ENCODE data around the gene DAD1.
"Not testable (repeated sequence)": the region's sequence is repeated elsewhere in the genome, so short reads cannot be mapped to it uniquely, and the experiment has no call there.

DAD1 gene

DNA sequence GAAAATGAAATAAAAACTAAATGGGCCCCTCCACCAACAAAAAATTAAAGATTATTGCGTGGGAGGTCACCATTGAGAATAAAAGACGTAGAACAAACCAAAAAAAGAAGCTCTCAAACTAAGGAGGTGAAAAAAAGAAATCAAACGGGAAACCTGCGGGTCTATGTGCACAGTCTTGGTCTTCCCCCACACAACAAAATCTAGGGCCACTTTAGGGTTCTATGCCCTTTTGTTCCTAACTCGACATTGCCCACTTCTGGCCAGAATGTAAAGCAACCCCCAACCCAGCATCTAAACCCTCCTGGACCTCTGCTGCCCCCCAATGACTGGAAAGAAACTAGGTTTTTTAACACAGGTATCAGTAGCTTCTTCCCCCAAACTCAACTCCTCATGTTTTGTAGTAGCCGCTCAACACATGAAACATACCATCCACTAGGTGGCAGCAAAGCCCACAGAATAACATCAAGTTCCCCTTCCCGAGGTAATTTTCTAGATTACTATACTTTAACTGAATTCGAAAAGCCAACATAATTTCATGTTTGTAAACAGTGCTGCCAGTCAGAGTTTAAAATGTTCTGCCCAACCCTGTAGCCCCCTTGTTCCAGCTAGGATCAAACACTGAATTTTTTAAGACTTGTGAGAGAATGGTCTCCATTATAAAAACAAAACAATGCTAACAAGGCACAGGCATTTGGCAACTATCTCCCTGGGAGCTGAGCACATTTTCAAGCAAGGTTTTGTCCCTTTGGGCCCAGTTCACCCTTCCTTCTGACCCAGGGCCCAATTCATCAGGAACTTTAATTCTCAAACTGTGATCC, 18.7 kb downstream of the DAD1 start:
- H3K36me3 Mint-ChIP-seq, result peaks cover 14% of the 10 kb centered on the region
- peak; percentile 74 to 90 for DNase-seq (ENCODE audit: low spot score in 2 of 2)
- H3K27me3 Mint-ChIP-seq, result no peaks in the 10 kb centered on the region
- H3K4me3 Mint-ChIP-seq, result peak overlapping the region; percentile 78
- no peaks in the 10 kb centered on the region for H3K9me3 Mint-ChIP-seq
- H3K4me1 Mint-ChIP-seq, result peaks cover 29% of the 10 kb centered on the region
- H3K27ac Mint-ChIP-seq, result peak overlapping the region; percentile 60
- peak; percentile 89 for ATAC-seq (ENCODE audit: low read depth)

DNA sequence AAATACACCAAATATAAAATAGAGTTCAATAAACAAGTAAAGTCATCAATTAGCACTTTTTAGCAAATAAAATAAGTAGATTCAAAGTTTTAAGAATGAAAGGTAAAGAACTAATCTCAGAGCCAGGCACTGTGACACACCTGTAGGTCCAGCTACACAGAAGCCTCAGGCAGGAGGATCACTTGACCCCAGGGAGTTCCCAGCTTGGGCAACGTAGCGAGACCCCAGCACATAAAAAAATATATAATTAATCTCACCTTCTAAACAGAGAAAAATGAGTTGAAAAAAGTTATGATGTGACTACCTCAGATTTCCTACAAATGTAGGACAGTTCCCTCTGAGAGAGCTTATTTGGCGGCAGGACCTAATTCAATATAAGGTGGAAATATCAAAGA, 19.3 kb downstream of the DAD1 start:
- peak overlapping the region; percentile 78 for H3K4me3 Mint-ChIP-seq
- no peak for DNase-seq (ENCODE audit: low spot score in 2 of 2)
- H3K4me1 Mint-ChIP-seq, result peaks cover 36% of the 10 kb centered on the region
- ATAC-seq (ENCODE audit: low read depth), result peak; percentile 1
- no peaks in the 10 kb centered on the region for H3K27me3 Mint-ChIP-seq
- H3K27ac Mint-ChIP-seq, result peak overlapping the region; percentile 60
- H3K36me3 Mint-ChIP-seq, result peaks cover 16% of the 10 kb centered on the region
- no peaks in the 10 kb centered on the region for H3K9me3 Mint-ChIP-seq

DNA sequence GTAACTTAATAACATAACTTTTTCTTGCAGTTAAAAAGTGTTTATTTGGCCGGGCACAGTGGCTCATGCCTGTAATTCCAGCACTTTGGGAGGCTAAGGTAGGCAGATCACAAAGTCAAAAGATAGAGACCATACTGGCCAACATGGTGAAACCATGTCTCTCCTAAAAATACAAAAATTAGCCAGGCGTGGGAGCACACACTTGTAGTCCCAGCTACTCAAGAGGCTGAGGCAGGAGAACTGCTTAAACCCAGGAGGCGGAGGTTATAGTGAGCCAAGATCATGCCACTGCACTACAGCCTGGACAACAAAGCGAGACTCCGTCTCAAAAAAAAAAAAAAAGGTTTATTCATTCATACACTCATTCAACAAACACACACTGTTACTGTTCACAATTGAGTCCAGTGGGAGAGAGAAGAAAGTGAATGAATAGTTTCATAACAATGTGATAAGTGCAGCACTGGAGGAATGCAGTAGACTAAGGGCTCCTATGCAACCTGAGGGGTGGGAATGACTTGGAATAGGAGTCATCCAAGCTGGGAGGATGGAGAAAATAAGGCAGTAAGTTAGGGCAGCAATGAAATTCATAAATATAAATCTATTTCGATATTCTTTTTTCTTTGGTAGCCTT, 19.8 kb downstream of the DAD1 start:
- peaks cover 18% of the 10 kb centered on the region for H3K36me3 Mint-ChIP-seq
- no peaks in the 10 kb centered on the region for H3K27me3 Mint-ChIP-seq
- peak overlapping the region; percentile 67 for H3K4me3 Mint-ChIP-seq
- no peaks in the 10 kb centered on the region for H3K9me3 Mint-ChIP-seq
- no peak for DNase-seq (ENCODE audit: low spot score in 2 of 2)
- H3K4me1 Mint-ChIP-seq, result peaks cover 40% of the 10 kb centered on the region
- H3K27ac Mint-ChIP-seq, result peak overlapping the region; percentile 60
- ATAC-seq (ENCODE audit: low read depth), result no peak

DNA sequence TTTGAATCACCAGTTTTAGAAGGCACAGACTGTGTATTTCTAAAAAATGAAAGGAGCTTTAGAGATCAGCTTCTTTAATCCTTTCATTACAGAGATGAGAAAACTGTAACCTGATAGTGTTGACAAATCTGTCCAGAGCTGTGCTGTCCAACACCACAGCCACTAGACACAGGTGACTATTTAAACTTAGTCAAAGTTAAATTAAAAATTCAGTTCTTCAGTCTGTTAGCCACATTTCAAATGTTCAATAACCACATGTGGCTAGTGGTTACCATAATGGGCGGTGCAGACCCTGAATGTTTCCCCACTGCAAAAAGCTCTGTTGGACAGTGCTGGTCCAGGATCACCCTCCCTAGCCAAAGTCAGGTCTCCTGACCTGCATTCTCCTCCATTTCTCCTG, 21.6 kb downstream of the DAD1 start:
- Mint-ChIP-seq H3K36me3 (peaks cover 12% of the 10 kb centered on the region), H3K9me3 (no peaks in the 10 kb centered on the region), H3K27me3 (no peaks in the 10 kb centered on the region), H3K27ac (peak overlapping the region; percentile 60), H3K4me1 (peaks cover 49% of the 10 kb centered on the region), H3K4me3 (peak overlapping the region; percentile 34)
- DNase-seq (ENCODE audit: low spot score in 2 of 2) (no peak), ATAC-seq (ENCODE audit: low read depth) (no peak)

- H3K9me3 Mint-ChIP-seq, result no peaks in the 10 kb centered on the region
- peak overlapping the region; percentile 60 for H3K27ac Mint-ChIP-seq
- H3K4me3 Mint-ChIP-seq, result peak overlapping the region; percentile 39
- H3K36me3 Mint-ChIP-seq, result peaks cover 10% of the 10 kb centered on the region
- H3K4me1 Mint-ChIP-seq, result peaks cover 53% of the 10 kb centered on the region
- no peaks in the 10 kb centered on the region for H3K27me3 Mint-ChIP-seq
- ATAC-seq (ENCODE audit: low read depth), result no peak
- DNase-seq (ENCODE audit: low spot score in 2 of 2), result no peak
These were observed 22.2 kb downstream of the DAD1 start for GRCh38 chr14:22566845-22567244.

DNA sequence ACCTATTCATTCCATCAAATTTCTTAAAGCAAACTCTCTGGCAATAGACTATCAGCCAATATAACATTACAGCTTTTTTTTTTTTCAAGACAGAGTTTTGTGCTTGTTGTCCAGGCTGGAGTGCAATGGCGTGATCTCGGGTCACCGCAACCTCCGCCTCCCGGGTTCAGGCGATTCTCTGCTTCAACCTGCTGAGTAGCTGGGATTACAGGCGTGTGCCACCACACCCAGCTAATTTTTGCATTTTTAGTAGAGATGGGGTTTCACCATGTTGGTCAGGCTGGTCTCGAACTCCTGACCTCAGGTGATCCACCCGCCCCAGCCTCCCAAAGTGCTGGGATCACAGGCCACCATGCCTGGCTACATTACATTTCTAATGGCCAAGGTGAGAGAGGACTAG, 22.8 kb downstream of the DAD1 start:
- DNase-seq (ENCODE audit: low spot score in 2 of 2), result not testable (repeated sequence)

DNA sequence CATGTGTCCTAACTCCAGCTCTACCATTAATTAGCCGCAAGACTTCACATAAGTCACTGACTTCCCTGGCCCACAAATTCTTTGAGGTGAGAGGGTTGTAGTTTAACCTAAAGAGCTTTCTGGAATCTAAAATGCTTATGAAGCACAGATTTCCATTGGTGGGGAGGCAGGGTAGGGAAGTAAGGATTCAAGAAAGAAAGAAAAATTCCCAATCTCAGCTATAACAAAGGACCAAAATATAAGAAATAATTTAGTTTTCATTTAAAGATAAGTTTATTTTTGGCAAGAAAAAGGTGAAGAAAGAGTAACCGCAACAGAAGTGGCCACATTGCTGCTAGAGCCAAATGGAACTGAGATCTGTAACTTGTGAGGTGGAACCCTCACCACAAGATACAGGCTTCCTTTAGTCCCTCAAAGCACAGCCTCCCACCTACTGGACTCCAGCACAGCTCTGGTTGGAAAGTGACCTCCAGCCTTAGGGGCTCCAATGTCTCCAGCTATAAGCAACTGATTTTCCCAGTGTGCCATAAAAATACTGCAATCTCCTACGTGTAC, 23.6 kb downstream of the DAD1 start:
- Mint-ChIP-seq H3K4me3 (peak overlapping the region; percentile 39), H3K36me3 (peaks cover 10% of the 10 kb centered on the region), H3K27ac (peak overlapping the region; percentile 60), H3K9me3 (no peaks in the 10 kb centered on the region), H3K4me1 (peaks cover 61% of the 10 kb centered on the region), H3K27me3 (no peaks in the 10 kb centered on the region)
- ATAC-seq (ENCODE audit: low read depth), result no peak
- DNase-seq (ENCODE audit: low spot score in 2 of 2), result no peak

More for the DNA sequence above, 22.8 kb downstream of the DAD1 start:
- H3K27me3 Mint-ChIP-seq; H3K36me3 Mint-ChIP-seq; ATAC-seq (ENCODE audit: low read depth); H3K9me3 Mint-ChIP-seq: not testable (repeated sequence)
- H3K4me3 Mint-ChIP-seq, result peak overlapping the region; percentile 15
- peak overlapping the region; percentile 60 for H3K27ac Mint-ChIP-seq
- H3K4me1 Mint-ChIP-seq, result peaks cover 58% of the 10 kb centered on the region

- peaks cover 60% of the 10 kb centered on the region for H3K4me1 Mint-ChIP-seq
- no peaks in the 10 kb centered on the region for H3K9me3 Mint-ChIP-seq
- H3K4me3 Mint-ChIP-seq, result peak overlapping the region; percentile 28
- H3K27ac Mint-ChIP-seq, result peak overlapping the region; percentile 60
- H3K36me3 Mint-ChIP-seq, result peaks cover 10% of the 10 kb centered on the region
- DNase-seq (ENCODE audit: low spot score in 2 of 2) (no peak), ATAC-seq (ENCODE audit: low read depth) (no peak)
- no peaks in the 10 kb centered on the region for H3K27me3 Mint-ChIP-seq
These were observed 24.6 kb downstream of the DAD1 start for GRCh38 chr14:22564463-22564862.

DNA sequence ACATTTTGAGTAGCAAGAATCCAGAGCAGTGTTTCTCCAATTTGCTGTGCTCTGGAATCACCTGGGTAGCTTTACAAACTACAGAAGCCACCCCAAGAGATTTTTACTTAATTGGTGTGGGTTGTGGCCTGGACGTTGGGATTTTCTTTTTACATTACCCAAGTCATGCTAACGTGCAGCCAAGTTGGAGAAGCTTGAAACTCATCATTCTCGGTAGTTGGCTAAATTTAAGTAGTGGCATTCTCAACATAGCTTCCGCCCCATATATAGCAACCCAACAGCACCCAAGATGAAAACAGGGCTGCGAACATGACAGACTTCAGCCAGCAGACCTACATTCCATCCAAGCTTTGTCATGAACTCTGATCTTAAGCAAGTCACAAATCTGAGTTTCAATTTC, 25.0 kb downstream of the DAD1 start:
- Mint-ChIP-seq H3K36me3 (peaks cover 10% of the 10 kb centered on the region), H3K4me1 (peaks cover 56% of the 10 kb centered on the region)
- DNase-seq (ENCODE audit: low spot score in 2 of 2), result no peak

GRCh38 chr14:22561661-22562579, 27.1 kb downstream of the DAD1 start:
- H3K27ac Mint-ChIP-seq, result peak overlapping the region; percentile 92
- peaks cover 7% of the 10 kb centered on the region for H3K36me3 Mint-ChIP-seq
- ATAC-seq (ENCODE audit: low read depth) (peak; percentile 15), DNase-seq (ENCODE audit: low spot score in 2 of 2) (no peak)
- H3K27me3 Mint-ChIP-seq, result no peaks in the 10 kb centered on the region
- H3K4me3 Mint-ChIP-seq, result peak overlapping the region; percentile 62
- H3K4me1 Mint-ChIP-seq, result peaks cover 50% of the 10 kb centered on the region
- no peaks in the 10 kb centered on the region for H3K9me3 Mint-ChIP-seq

More for the DNA sequence above, 25.0 kb downstream of the DAD1 start:
- no peak overlapping the region for H3K4me3 Mint-ChIP-seq
- no peaks in the 10 kb centered on the region for H3K27me3 Mint-ChIP-seq
- peak overlapping the region; percentile 60 for H3K27ac Mint-ChIP-seq
- no peaks in the 10 kb centered on the region for H3K9me3 Mint-ChIP-seq
- no peak for ATAC-seq (ENCODE audit: low read depth)

DNA sequence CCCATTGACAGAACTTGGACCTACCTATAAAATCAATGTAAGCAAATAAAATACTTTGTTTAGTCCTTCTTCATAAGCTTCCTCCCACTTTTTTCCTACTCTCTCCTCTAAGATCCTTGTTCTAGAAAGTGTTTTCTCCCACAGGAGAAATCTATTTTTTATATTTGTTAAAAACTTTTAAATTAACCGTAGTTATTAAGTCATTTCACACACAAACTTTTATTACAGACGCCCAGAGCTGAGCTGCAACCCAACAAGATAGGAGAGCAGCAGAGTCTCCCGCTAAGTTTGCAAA, 27.7 kb downstream of the DAD1 start:
- DNase-seq (ENCODE audit: low spot score in 2 of 2) (no peak), ATAC-seq (ENCODE audit: low read depth) (no peak)
- Mint-ChIP-seq H3K4me1 (peaks cover 49% of the 10 kb centered on the region), H3K27ac (peak overlapping the region; percentile 92), H3K4me3 (peak overlapping the region; percentile 62), H3K9me3 (no peaks in the 10 kb centered on the region), H3K36me3 (peaks cover 7% of the 10 kb centered on the region), H3K27me3 (no peaks in the 10 kb centered on the region)

DNA sequence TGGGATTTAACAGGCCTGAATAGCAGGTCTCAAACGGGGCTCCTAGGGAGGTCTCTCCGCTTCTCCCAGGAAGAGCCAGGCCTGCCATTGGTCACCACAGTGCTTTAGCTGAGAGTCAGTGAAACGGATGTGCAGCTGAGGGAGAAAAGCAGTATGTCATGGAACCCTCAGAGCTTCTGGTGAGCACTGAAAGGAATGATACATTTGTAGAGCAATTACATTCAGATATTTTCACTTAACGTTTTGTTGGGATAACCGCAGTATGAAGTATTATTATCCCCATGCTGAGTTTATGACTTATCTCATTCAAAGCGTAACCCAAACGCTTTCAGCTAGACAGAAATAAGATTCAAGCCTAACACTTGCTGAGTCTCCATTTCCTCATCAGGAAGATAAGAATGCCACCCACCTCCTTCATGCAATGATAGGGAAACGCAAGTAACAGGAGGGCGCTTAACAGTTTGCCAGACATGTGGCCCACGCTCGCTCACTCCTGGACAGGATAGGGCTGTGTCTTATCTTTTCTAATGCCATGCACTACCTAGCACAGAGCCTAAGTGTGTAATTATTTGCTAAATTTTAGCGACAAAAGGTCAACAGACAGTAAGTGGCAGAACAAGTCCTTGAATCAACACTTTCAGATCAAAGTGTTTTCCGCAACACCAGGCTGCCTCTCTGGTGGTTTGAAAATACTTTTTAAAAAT, 28.2 kb downstream of the DAD1 start:
- Mint-ChIP-seq H3K4me3 (no peak overlapping the region), H3K27me3 (no peaks in the 10 kb centered on the region), H3K9me3 (no peaks in the 10 kb centered on the region), H3K4me1 (peaks cover 50% of the 10 kb centered on the region), H3K36me3 (peaks cover 7% of the 10 kb centered on the region), H3K27ac (no peak overlapping the region)
- DNase-seq (ENCODE audit: low spot score in 2 of 2) (no peak), ATAC-seq (ENCODE audit: low read depth) (no peak)

DNA sequence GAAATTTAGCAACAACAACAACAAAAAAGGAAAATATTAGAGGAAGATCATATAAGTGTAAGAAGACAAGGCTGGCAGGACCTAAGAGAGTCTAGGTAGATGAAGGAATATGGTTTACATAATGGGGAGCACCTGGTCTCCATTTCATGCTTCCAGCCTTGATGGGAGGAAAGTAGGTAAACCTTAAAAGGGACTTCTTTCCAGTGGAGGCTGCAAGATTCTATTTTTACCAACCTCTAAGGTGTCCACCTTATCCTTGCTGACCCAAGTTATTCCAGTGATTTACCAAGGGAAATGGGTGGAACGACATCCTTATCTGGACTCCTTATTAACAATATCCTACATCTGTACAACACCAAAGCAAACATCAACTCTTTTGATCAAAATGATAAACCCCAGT, 30.0 kb downstream of the DAD1 start:
- ATAC-seq (ENCODE audit: low read depth) (no peak), DNase-seq (ENCODE audit: low spot score in 2 of 2) (no peak)
- Mint-ChIP-seq H3K27me3 (no peaks in the 10 kb centered on the region), H3K9me3 (no peaks in the 10 kb centered on the region), H3K4me3 (no peak overlapping the region), H3K27ac (peak overlapping the region; percentile 97), H3K36me3 (no peaks in the 10 kb centered on the region), H3K4me1 (peaks cover 43% of the 10 kb centered on the region)

All from memory B cell (primary cell).